ENCODE data around the gene VPS33B. TPM values are rescaled to one million over a fixed set of nuclear protein-coding genes. Genes with fewer than 3 reads are reported as not detected.
A peak's percentile ranks its signal among the peaks of the same experiment; 100 is the strongest.
"Not testable (repeated sequence)": the region's sequence is repeated elsewhere in the genome, so short reads cannot be mapped to it uniquely, and the experiment has no call there.

VPS33B gene
- total RNA-seq, 1 experiment from 2014 or later: 16.3 TPM

GRCh38 chr15:91017716-91018115 is 4.7 kb downstream of the VPS33B start:
- WGBS (ENCODE audit: extremely low coverage, insufficient read length, low lambda C conversion rate): no CpG with 5 or more reads among the region's 5 CpGs
- Histone ChIP-seq H3K14ac (ENCODE audit: insufficient read depth, low read length) (no peak overlapping the region), H3K4me1 (ENCODE audit: insufficient read depth, low read length) (peaks cover 6% of the 10 kb centered on the region; the same call in 1 of the 2 replicates)

GRCh38 chr15:91013701-91014100 is 8.7 kb downstream of the VPS33B start:
- not testable (repeated sequence) for H3K27me3 ChIP-seq (ENCODE audit: insufficient read depth, low read length)

More at GRCh38 chr15:91017716-91018115, 4.7 kb downstream of the VPS33B start:
- H3K27me3 Mint-ChIP-seq (ENCODE audit: low read depth): no peaks in the 10 kb centered on the region
- TF ChIP-seq, protein P1, sequence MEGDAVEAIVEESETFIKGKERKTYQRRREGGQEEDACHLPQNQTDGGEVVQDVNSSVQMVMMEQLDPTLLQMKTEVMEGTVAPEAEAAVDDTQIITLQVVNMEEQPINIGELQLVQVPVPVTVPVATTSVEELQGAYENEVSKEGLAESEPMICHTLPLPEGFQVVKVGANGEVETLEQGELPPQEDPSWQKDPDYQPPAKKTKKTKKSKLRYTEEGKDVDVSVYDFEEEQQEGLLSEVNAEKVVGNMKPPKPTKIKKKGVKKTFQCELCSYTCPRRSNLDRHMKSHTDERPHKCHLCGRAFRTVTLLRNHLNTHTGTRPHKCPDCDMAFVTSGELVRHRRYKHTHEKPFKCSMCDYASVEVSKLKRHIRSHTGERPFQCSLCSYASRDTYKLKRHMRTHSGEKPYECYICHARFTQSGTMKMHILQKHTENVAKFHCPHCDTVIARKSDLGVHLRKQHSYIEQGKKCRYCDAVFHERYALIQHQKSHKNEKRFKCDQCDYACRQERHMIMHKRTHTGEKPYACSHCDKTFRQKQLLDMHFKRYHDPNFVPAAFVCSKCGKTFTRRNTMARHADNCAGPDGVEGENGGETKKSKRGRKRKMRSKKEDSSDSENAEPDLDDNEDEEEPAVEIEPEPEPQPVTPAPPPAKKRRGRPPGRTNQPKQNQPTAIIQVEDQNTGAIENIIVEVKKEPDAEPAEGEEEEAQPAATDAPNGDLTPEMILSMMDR (conservative IDR thresholded peaks at IDR 0.05): no peak
- no peak overlapping the region for H3K18ac ChIP-seq (ENCODE audit: insufficient read length, low read depth, low read length)
- H3K23ac ChIP-seq (ENCODE audit: insufficient read length, low read depth, low read length): no peak overlapping the region
- H2BK15ac ChIP-seq (ENCODE audit: low read depth, low read length): no peak overlapping the region
- H3K56ac ChIP-seq (ENCODE audit: insufficient read length, low read depth, low read length): no peak overlapping the region
- H4K91ac ChIP-seq (ENCODE audit: insufficient read length, low read depth, low read length): no peak overlapping the region
- no peak overlapping the region for H2BK12ac ChIP-seq (ENCODE audit: insufficient read length, low read depth, low read length)
- H3K4me3 Mint-ChIP-seq: no peak overlapping the region
- no peak overlapping the region for H3K27ac ChIP-seq (ENCODE audit: insufficient read length, low read depth, low read length)
- no peak overlapping the region for H3K4ac ChIP-seq (ENCODE audit: low read depth, low read length)
- H2BK120ac ChIP-seq (ENCODE audit: low read depth, low read length, poor library complexity, severe bottlenecking): no peak overlapping the region
- H4K20me1 ChIP-seq (ENCODE audit: control insufficient read depth, insufficient read depth, insufficient read length): no peaks in the 10 kb centered on the region
- DNase-seq: no peak
- H2AK5ac ChIP-seq (ENCODE audit: insufficient read length, low read length): no peak overlapping the region
- peaks cover 11% of the 10 kb centered on the region for H3K23me2 ChIP-seq (ENCODE audit: insufficient read length, low read depth, low read length, poor library complexity, severe bottlenecking)
- peak overlapping the region in 2 of 3 experiments; percentile 41 to 49; a peak in 3 of 7 replicates for H3K27ac Mint-ChIP-seq
- no peak overlapping the region for H2AFZ ChIP-seq (ENCODE audit: low read length)
- H3K79me2 ChIP-seq (ENCODE audit: insufficient read depth, low read length): no peaks in the 10 kb centered on the region; the same call in 1 of the 2 replicates
- no peak overlapping the region for H4K8ac ChIP-seq (replicated peaks; ENCODE audit: insufficient read length, low read depth, low read length)
- H2BK5ac ChIP-seq (ENCODE audit: insufficient read length, low read length): no peak overlapping the region
- no peaks in the 10 kb centered on the region for H3K79me1 ChIP-seq (ENCODE audit: insufficient read depth, low read depth, low read length, poor library complexity, severe bottlenecking)
- no peak overlapping the region for H3K9ac ChIP-seq (ENCODE audit: extremely low read depth, insufficient read length, low read length)
- H3K36me3 Mint-ChIP-seq (ENCODE audit: insufficient read depth in 1 of 3, low read depth in 3 of 3): peaks cover 9 to 26% (median 24%) of the 10 kb centered on the region in 3 experiments; a peak in 5 of 7 replicates
- H3K9me3 Mint-ChIP-seq: no peaks in the 10 kb centered on the region
- no peaks in the 10 kb centered on the region for H3K9me3 ChIP-seq (ENCODE audit: control insufficient read depth, low read depth, low read length)
- H2BK20ac ChIP-seq (ENCODE audit: low read depth, low read length, poor library complexity, severe bottlenecking): no peak overlapping the region
- H3T11ph ChIP-seq (ENCODE audit: low read length): no peak overlapping the region
- H3K4me1 Mint-ChIP-seq: peaks cover 12% of the 10 kb centered on the region in 2 experiments
- H3K4me2 ChIP-seq (ENCODE audit: insufficient read depth, insufficient read length, low read length): no peak overlapping the region
- no peak overlapping the region for H4K5ac ChIP-seq (ENCODE audit: insufficient read length, low read depth, low read length)
- no peaks in the 10 kb centered on the region for H3K27me3 ChIP-seq (ENCODE audit: insufficient read depth, low read length)

More at GRCh38 chr15:91013701-91014100, 8.7 kb downstream of the VPS33B start:
- not testable (repeated sequence) for H2BK20ac ChIP-seq (ENCODE audit: low read depth, low read length, poor library complexity, severe bottlenecking); H3K9me3 ChIP-seq (ENCODE audit: control insufficient read depth, low read depth, low read length); H4K91ac ChIP-seq (ENCODE audit: insufficient read length, low read depth, low read length); H2BK5ac ChIP-seq (ENCODE audit: insufficient read length, low read length); H2AK5ac ChIP-seq (ENCODE audit: insufficient read length, low read length); H3K4ac ChIP-seq (ENCODE audit: low read depth, low read length); H4K8ac ChIP-seq (replicated peaks; ENCODE audit: insufficient read length, low read depth, low read length); H3K27ac Mint-ChIP-seq; H3K9ac ChIP-seq (ENCODE audit: extremely low read depth, insufficient read length, low read length); H3K23me2 ChIP-seq (ENCODE audit: insufficient read length, low read depth, low read length, poor library complexity, severe bottlenecking); H3K79me2 ChIP-seq (ENCODE audit: insufficient read depth, low read length); H3K4me1 ChIP-seq (ENCODE audit: insufficient read depth, low read length); H3K79me1 ChIP-seq (ENCODE audit: insufficient read depth, low read depth, low read length, poor library complexity, severe bottlenecking); H3T11ph ChIP-seq (ENCODE audit: low read length); H2BK12ac ChIP-seq (ENCODE audit: insufficient read length, low read depth, low read length); H3K4me3 Mint-ChIP-seq; H3K27me3 Mint-ChIP-seq (ENCODE audit: low read depth); H3K56ac ChIP-seq (ENCODE audit: insufficient read length, low read depth, low read length); H3K4me1 Mint-ChIP-seq; DNase-seq; H3K4me2 ChIP-seq (ENCODE audit: insufficient read depth, insufficient read length, low read length); H2AFZ ChIP-seq (ENCODE audit: low read length); H2BK120ac ChIP-seq (ENCODE audit: low read depth, low read length, poor library complexity, severe bottlenecking); H4K5ac ChIP-seq (ENCODE audit: insufficient read length, low read depth, low read length); H3K27ac ChIP-seq (ENCODE audit: insufficient read length, low read depth, low read length); H3K14ac ChIP-seq (ENCODE audit: insufficient read depth, low read length); H3K23ac ChIP-seq (ENCODE audit: insufficient read length, low read depth, low read length); H4K20me1 ChIP-seq (ENCODE audit: control insufficient read depth, insufficient read depth, insufficient read length); H2BK15ac ChIP-seq (ENCODE audit: low read depth, low read length); H3K9me3 Mint-ChIP-seq; H3K18ac ChIP-seq (ENCODE audit: insufficient read length, low read depth, low read length)
- no CpG with 5 or more reads among the region's 10 CpGs for WGBS (ENCODE audit: extremely low coverage, insufficient read length, low lambda C conversion rate)
- H3K36me3 Mint-ChIP-seq (ENCODE audit: insufficient read depth in 1 of 3, low read depth in 3 of 3): peaks cover 9 to 46% (median 34%) of the 10 kb centered on the region in 3 experiments; a peak in 6 of 7 replicates

Data from H9 (cell line).